Testis (tissue), 3 donors: ENCODE measurements around the gene VWF. TPM values are rescaled to one million over a fixed set of nuclear protein-coding genes. Genes with fewer than 3 reads are reported as not detected.
A peak's percentile ranks its signal among the peaks of the same experiment; 100 is the strongest.

Experiments used
- DNase-seq: peaks from one replicate; pipeline ENCODE4 v3.0.0-alpha.2; 2019
- H3K27ac ChIP-seq, 2 donors: fragments of 200-600 bp; sonication (generic); one replicate each; pipeline ENCODE4 v1.5.1; 2019
- H3K27me3 ChIP-seq: fragments of 200-600 bp; sonication (generic); one replicate; pipeline ENCODE4 v1.5.1; 2019
- H3K36me3 ChIP-seq: fragments of 200-600 bp; sonication (generic); one replicate; pipeline ENCODE4 v1.5.1; 2017; ENCODE audit warnings: low read depth; ENCODE audit errors: missing control alignments
- H3K4me1 ChIP-seq: fragments of 200-600 bp; sonication (generic); one replicate; pipeline ENCODE4 v1.5.1; 2019
- H3K4me3 ChIP-seq, 2 donors: fragments of 200-600 bp; sonication (generic); one replicate each; pipeline ENCODE4 v1.5.1; 2017 to 2019
- H3K9me3 ChIP-seq: fragments of 200-600 bp; sonication (generic); one replicate; pipeline ENCODE4 v1.5.1; 2017
- CTCF ChIP-seq, 3 experiments: fragments of 450-650 bp in 2 of 3; fragments of 200-600 bp in 1 of 3; sonication (generic) in 1 of 3; IDR thresholded peaks; one replicate each; pipeline ENCODE4 v1.5.1; 2016 to 2019; ENCODE audit warnings: antibody characterized with exemption in 3 of 3, mild to moderate bottlenecking in 2 of 3, moderate library complexity in 1 of 3
- POLR2A ChIP-seq: fragments of 450-650 bp; IDR thresholded peaks from one replicate; pipeline ENCODE4 v1.6.1; 2017; ENCODE audit warnings: antibody characterized with exemption, mild to moderate bottlenecking, moderate library complexity
- WGBS, 2 donors: methylation state at CpG; one replicate each; pipeline ENCODE4 v1.1.5; 2018; 5-methylcytosine and 5-hydroxymethylcytosine counted together
- intact Hi-C: fragments of 100-400 bp; cut with DNase I; formaldehyde crosslinking; loops from one replicate; pipeline ENCODE4 v1.15.1; 2023; ENCODE audit warnings: low total_unique reads
- polyA plus RNA-seq: library from polyadenylated mRNA; stranded (reverse); fragments of 350-450 nt; fragmentation: Illumina TruSeq; extraction: RNeasy Lipid Tissue Mini Kit (QIAGEN cat#74804); gene quantifications from one replicate; pipeline ENCODE4 v1.2.3, GENCODE V29; 2014; ENCODE audit warnings: low read depth, low replicate concordance; ENCODE audit not compliant: insufficient read depth
- total RNA-seq, 2 donors: library from RNA; depleted of rRNA; stranded (reverse); fragments of >200 nt; gene quantifications; one replicate each; pipeline ENCODE4 v1.2.3, GENCODE V29; 2016

The VWF gene
- total and polyA plus RNA-seq, 3 donors from 2014 or later, result 68.3 to 86.2 (median 83.7) TPM

- 72 to 82% methylated on average over 5 of the region's 5 CpGs for WGBS, 2 donors
- no peak overlapping the region for H3K27ac ChIP-seq
- no peak overlapping the region for H3K4me3 ChIP-seq
- intact Hi-C loops, result no loop called here
- H3K27me3 ChIP-seq, result no peaks in the 10 kb centered on the region
- no peaks in the 10 kb centered on the region for H3K4me1 ChIP-seq
- TF ChIP-seq CTCF (IDR thresholded peaks at IDR 0.05) (no peak), POLR2A (no peak)
- no peaks in the 10 kb centered on the region for H3K36me3 ChIP-seq
- DNase-seq, result no peak
- no peaks in the 10 kb centered on the region for H3K9me3 ChIP-seq
Observed at GRCh38 chr12:6040815-6041214, 83.7 kb downstream of the VWF start.

- intact Hi-C loops, result loop anchor here (10.0 kb wide), 1 partner anchor 55 kb away; no protein-coding TSS in a partner anchor
- H3K27ac ChIP-seq, result no peak overlapping the region
- H3K36me3 ChIP-seq, result no peaks in the 10 kb centered on the region
- no peak overlapping the region for H3K4me3 ChIP-seq
- WGBS, 2 donors, result 44 to 49% methylated on average over 12 of the region's 12 CpGs
- H3K4me1 ChIP-seq, result no peaks in the 10 kb centered on the region
- H3K9me3 ChIP-seq, result no peaks in the 10 kb centered on the region
- TF ChIP-seq POLR2A, result no peak
- peak; percentile 74 to 96 (median 91) for TF ChIP-seq CTCF (IDR thresholded peaks at IDR 0.05)
- no peaks in the 10 kb centered on the region for H3K27me3 ChIP-seq
- DNase-seq, result peak; percentile 72
Observed at GRCh38 chr12:6039894-6040601, 84.4 kb downstream of the VWF start.

- DNase-seq, result peak; percentile 53
- Histone ChIP-seq H3K4me3 (no peak overlapping the region), H3K27me3 (no peaks in the 10 kb centered on the region), H3K4me1 (no peaks in the 10 kb centered on the region), H3K36me3 (no peaks in the 10 kb centered on the region), H3K9me3 (no peaks in the 10 kb centered on the region), H3K27ac (no peak overlapping the region)
- 77 to 85% methylated on average over 7 to 8 of the region's 8 CpGs for whole genome bisulfite sequencing, 2 donors
- intact Hi-C loops, result loop anchor here (10.0 kb wide), 1 partner anchor 53 kb away; no protein-coding TSS in a partner anchor
- TF ChIP-seq CTCF (IDR thresholded peaks at IDR 0.05) (peak in 2 of 3 experiments; percentile 44 to 64), POLR2A (no peak)
Observed at GRCh38 chr12:6038160-6038559, 86.3 kb downstream of the VWF start.

GRCh38 chr12:6037459-6037858 is 87.0 kb downstream of the VWF start:
- no peaks in the 10 kb centered on the region for H3K27me3 ChIP-seq
- no peaks in the 10 kb centered on the region for H3K4me1 ChIP-seq
- WGBS, 2 donors, result 85 to 94% methylated on average over 9 of the region's 9 CpGs
- H3K9me3 ChIP-seq, result no peaks in the 10 kb centered on the region
- H3K4me3 ChIP-seq, result no peak overlapping the region
- no peak for DNase-seq
- H3K27ac ChIP-seq, result no peak overlapping the region
- TF ChIP-seq CTCF (IDR thresholded peaks at IDR 0.05) (no peak), POLR2A (no peak)
- intact Hi-C loops, result loop anchor here (10.0 kb wide), 1 partner anchor 53 kb away; no protein-coding TSS in a partner anchor
- H3K36me3 ChIP-seq, result no peaks in the 10 kb centered on the region

- intact Hi-C loops, result loop anchor here (10.0 kb wide), 1 partner anchor 52 kb away; no protein-coding TSS in a partner anchor
- no peak overlapping the region for H3K27ac ChIP-seq
- DNase-seq, result no peak
- no peaks in the 10 kb centered on the region for H3K4me1 ChIP-seq
- TF ChIP-seq CTCF (IDR thresholded peaks at IDR 0.05), result no peak
- TF ChIP-seq POLR2A, result no peak
- no peaks in the 10 kb centered on the region for H3K36me3 ChIP-seq
- WGBS, 2 donors, result 99 to 100% methylated on average over 1 to 3 of the region's 3 CpGs
- H3K27me3 ChIP-seq, result no peaks in the 10 kb centered on the region
- H3K4me3 ChIP-seq, result no peak overlapping the region
- no peaks in the 10 kb centered on the region for H3K9me3 ChIP-seq
Observed at GRCh38 chr12:6036509-6036908, 88.0 kb downstream of the VWF start.
